ENCODE data around the gene CD74.
"Not testable (repeated sequence)": the region's sequence is repeated elsewhere in the genome, so short reads cannot be mapped to it uniquely, and the experiment has no call there.

CD74 gene

GRCh38 chr5:150412319-150413175 is at the start of gene CD74:
Gene CD74, minus strand, starts transcription at chr5:150412910. Its CDS starts 161 bp downstream, at chr5:150412749.
- peak; percentile 90 for DNase-seq

GRCh38 chr5:150461231-150461630 is 48.5 kb upstream of the CD74 start:
- DNase-seq, result peak; percentile 82

GRCh38 chr5:150460781-150461180 is 48.1 kb upstream of the CD74 start:
- no peak for DNase-seq

GRCh38 chr5:150458802-150459557 is 46.3 kb upstream of the CD74 start:
- DNase-seq, result peak; percentile 75

DNA sequence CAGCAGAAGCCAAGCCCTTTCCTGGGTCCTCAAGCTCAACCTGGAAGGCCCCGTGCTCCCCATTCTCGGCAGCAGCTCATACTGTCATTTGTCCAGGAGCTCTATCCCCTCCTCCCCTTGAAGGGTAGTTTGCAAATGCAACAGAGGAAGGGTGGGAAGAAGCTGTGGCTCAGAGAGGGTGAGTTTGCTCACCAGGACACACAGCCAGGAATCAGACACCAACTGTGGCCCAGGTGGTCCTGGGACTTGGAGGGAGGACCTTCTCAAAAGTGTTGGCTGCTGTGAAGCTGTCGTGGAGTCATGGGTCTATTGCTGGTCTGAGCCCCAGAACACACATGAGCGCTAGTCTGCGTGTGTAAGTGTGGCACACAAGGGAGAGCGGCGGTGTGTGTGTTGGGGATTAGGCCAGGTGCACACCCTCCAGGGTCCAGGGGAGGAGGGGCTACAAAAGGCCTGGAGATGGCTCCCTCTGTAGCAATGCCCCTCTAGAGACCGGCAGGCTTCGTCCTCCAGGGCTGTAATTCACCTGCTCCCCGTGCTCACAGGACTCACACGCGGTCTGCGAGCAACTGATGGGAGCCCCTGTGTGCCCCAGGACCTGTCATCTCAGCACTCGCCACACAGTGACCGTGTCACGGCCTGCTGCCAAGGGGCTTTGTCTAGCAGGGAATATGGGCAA is 45.0 kb upstream of the CD74 start:
- no peak for DNase-seq

DNA sequence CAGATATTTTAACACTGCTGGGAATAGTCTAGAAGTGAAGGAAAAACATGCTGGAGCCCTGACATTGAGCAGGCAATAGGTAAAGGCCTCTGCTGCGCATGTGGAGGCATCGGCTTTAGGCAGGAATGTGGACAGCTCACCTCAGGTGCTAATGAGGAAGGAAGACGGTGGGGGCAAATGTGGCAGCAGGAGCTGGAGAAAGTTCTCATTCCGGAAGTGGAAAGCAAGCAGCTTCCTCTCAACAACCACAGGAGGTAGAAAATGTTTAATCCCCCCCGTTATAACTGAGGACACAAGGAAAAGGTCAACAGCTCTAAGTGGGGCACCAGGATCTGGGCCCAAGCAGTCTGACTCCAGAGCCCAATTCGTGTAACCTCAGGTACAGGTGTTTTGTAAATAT is 44.4 kb upstream of the CD74 start:
- DNase-seq, result peak; percentile 66

- no peak for DNase-seq
Measured at GRCh38 chr5:150454492-150455229, 42.0 kb upstream of the CD74 start.

GRCh38 chr5:150454027-150454426 is 41.3 kb upstream of the CD74 start:
- not testable (repeated sequence) for DNase-seq

GRCh38 chr5:150452914-150453313 is 40.2 kb upstream of the CD74 start:
- no peak for DNase-seq

- no peak for DNase-seq
Measured at GRCh38 chr5:150451594-150451993, 38.9 kb upstream of the CD74 start.

DNA sequence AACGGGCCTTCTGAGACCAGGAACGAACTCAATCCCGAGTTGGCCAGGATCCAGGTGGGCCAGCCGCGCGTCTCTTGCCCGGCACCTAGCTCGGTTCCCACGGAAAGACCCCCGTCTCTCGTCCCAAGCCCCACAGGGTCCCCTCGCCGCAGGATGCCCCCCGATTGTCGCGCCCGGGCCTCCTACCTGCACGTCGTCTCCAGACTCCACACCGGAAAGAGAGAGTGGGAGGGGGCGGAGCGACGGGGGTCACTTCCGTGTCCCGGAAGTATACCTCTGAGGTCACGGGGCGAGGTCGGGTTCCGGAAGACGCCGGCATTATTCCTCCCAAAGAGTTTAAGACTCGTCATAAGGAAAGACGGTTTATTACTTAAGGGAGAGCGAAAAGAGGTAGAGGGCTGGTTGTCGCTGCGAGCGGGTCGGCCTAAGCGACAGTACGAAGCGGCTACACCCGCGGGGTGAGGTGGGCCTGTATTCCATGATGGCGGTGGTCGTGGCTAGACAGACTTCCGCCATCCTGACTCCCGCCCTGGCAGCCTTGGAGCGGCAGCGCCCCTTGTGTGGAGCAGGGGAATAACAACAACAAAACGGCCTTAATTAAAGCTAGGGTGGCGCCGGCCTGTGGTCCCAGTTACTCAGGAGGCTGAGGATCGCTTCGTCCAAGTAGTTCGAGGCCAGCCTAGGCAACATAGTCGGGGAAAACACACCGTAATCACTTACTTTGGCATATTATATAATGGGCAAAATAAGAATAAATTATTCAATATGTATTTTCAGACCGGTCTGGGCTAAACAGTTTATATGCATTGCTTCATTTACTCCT is 37.0 kb upstream of the CD74 start, which contains the start of gene RPS14:
TSS of gene RPS14 (minus strand) at position 223 of the 823 bp plus-strand sequence. CDS start 2,006 bp downstream, outside the sequence.
- DNase-seq, result peak; percentile 95

- DNase-seq, result no peak
Measured at GRCh38 chr5:150448952-150449516, 36.3 kb upstream of the CD74 start.

DNA sequence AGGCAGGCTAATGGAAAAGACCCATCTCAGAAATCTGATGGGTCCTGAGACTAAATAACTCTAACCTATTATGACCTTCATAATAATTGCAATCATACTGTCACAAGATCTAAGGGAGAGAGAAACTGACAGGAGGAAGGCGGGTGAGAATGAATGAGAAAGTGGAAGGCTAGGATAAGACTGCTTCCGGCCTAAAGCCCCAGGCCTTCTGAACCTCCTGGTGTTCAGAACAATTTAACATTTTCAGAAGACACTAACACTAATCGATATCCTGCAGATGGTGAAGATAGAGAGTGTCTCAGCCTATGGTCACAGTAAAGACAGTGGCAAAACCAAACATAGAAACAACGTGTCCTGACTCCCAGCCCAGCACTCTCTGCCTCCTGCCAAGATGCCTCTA is 35.6 kb upstream of the CD74 start:
- no peak for DNase-seq

DNA sequence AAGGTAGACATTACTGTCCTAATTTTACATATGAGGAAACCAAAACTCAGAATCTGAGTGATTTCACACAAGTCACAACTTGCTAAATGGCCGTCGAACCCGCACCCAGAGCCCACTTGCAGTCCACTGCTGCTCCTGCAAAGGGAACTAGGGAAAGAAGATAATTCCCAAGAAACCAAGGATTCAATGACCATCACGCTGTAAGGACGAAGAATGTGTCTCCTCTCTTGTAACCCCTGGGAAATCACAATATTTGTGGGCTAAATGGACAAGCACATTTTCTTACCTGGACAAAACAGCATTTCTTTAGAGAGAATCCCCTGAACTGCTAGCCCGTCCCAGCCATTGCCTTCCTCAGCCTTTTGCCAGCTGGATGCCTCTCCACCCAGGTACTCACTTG is 34.5 kb upstream of the CD74 start:
- no peak for DNase-seq

GRCh38 chr5:150446583-150446982 is 33.9 kb upstream of the CD74 start:
- no peak for DNase-seq

DNA sequence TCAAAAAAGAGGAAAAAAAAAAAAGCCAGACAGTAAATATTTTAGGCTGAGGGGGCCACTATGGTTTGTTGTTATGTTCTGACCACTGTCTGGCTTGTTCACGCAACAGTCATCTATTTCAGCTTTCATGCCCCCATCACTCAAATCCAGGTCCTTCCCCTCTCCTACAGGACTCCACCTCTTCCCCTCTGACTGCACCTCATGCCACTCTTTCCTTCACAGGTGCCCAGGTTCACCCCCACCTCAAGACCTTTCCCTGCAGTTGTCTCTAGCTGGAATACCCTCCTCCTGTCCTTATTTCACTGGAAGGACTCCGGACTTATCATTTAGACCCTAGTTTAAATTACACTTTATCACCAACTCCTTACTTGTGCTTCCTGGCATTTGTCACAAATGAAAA is 33.4 kb upstream of the CD74 start:
- DNase-seq, result no peak

GRCh38 chr5:150444770-150445169 is 32.1 kb upstream of the CD74 start:
- no peak for DNase-seq

DNA sequence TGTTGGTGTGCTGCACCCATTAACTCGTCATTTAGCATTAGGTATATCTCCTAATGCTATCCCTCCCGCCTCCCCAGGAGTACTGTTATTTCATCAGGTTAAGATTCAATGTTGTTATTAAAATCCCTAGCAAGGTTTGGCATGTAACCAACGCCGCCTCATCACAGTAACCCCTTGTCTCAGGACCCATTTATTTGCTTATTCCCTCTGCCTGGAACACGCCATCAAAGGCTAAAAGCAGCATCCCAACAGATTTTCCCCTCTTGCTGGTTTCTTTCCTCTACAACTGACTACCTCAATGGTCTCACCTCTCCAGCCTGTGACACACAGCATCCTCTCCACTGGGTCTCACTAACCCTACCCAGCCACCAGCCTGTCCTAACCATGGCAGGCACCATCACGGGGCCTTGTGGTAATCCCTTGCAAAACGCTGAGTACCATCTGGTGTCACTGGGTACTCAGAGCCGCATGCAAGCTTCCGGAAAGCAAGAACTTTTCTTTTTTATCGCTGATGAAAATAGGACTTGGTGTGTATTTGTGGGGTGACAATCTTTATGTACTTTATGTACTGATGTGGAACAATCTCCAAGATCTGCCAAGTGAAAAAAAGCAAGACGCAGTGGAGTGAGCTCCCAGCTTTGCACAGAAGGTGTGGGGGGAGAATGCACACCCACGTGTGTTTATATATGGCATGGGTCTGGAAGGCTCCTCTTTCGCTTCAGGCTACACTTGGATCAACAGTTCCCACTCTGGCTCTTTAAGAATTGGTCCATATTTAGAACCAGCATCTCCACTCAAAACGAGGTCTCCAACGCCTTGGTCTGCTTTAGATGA is 30.7 kb upstream of the CD74 start:
- DNase-seq, result no peak

DNA sequence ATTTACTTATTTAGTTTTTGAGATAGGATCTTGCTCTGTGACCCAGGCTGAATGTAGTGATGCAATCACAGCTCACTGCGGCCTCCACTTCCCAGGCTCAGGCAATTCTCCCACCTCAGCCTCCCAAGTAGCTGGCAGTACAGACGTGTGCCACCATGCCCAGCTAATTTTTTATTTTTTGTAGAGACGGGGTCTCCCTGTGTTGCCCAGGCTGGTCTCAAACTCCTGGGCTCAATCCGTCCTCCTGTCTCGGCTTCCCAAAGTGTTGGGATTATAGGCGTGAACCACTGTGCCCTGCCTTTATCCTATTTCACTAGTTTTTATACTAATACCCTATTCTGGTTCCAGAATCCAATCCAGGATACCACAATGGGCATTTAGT is 30.0 kb upstream of the CD74 start:
- DNase-seq, result no peak

Measured in RPMI8226 (cell line).